Measurements from ENCODE around the gene KDM4B. TPM values are rescaled to one million over a fixed set of nuclear protein-coding genes. Genes with fewer than 3 reads are reported as not detected.

KDM4B gene
- total and polyA plus RNA-seq, 2 of the 8 experiments (the other 6 are each of a cell fraction or from before 2014, with no cell fraction given): 12.0 to 31.9 TPM

DNA sequence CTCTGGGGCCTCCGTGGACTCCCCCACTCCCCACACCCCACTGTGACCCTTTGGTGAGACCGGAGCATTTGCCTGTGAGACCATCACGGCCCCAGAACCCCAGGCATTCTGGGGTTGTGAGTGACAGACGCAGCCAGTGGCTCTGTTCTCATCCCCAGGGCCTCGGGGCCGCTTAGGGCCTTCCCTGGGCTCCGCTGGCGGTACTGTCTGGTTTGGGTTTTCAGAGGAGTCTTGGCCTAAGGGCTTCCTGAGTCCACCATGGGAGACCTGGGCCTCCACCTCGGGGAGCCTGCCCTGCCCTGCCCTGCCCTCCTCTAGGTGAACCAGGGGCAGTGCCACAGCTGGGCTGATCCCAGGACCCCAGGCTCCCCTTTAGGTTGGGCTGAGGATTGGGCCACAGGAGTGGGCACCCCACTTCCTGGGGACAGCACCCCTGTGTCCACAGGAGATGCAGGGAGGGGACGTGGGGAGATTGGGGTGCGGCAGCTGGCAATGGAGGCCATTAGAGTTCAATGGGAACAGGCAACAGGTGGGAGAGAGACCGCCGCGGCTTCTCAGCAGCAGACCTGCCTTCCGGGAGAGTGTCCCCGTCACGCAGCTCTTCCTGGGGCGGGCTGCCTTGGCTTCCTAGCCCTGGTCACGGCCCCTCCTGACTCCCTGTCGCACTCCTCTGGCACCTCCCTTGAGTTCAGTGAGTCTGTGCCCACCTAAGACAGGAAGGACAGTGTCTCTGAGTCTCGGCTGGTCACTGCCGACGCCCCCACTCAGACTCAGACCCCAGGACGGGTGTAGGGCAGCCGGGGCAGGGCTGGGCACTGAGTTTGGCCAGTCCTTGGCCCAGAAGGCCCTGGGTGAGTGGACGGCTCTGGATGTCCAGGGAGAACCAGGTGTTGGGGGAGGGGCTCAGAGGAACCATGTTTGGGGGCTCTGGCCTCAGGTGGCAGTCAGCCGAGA is 164.1 kb downstream of the KDM4B start (continued):
- TF ChIP-seq, protein P1, sequence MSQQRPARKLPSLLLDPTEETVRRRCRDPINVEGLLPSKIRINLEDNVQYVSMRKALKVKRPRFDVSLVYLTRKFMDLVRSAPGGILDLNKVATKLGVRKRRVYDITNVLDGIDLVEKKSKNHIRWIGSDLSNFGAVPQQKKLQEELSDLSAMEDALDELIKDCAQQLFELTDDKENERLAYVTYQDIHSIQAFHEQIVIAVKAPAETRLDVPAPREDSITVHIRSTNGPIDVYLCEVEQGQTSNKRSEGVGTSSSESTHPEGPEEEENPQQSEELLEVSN (IDR thresholded peaks at IDR 0.05): no peak
- TF ChIP-seq SAP30 (IDR thresholded peaks at IDR 0.05; ENCODE audit: insufficient read depth, insufficient replicate concordance, low read length) (no peak), RAD21 (IDR thresholded peaks at IDR 0.05 in 1 of 2, conservative IDR thresholded peaks at IDR 0.05 in 1 of 2; ENCODE audit: low read depth in 2 of 2, low read length in 2 of 2) (no peak)
